Stimulated activated CD4-positive, alpha-beta T cell treated with anti-CD3 and anti-CD28 coated beads, TNF-alpha, amount 100 ng/mL, for 24 hours (primary cell): ENCODE results near the gene TIGD3.
A peak's percentile ranks its signal among the peaks of the same experiment; 100 is the strongest.

Experiments
- DNase-seq, 3 experiments: peaks; one replicate each; pipeline ENCODE4 v3.0.0-alpha.2; 2020; ENCODE audit warnings: low read depth in 3 of 3

The TIGD3 gene

GRCh38 chr11:65354265-65355012, at the start of gene TIGD3:
Gene TIGD3, plus strand, starts transcription at chr11:65354751. Its CDS starts 1,058 bp downstream, at chr11:65355809.
- peak; percentile 91 to 99 (median 94) for DNase-seq

GRCh38 chr11:65305501-65306268, 48.9 kb upstream of the TIGD3 start:
- no peak for DNase-seq

- DNase-seq = no peak
Observed at GRCh38 chr11:65307298-65308229, 47.0 kb upstream of the TIGD3 start.

GRCh38 chr11:65308281-65308891, 46.2 kb upstream of the TIGD3 start:
- DNase-seq = no peak

GRCh38 chr11:65309006-65309405, 45.5 kb upstream of the TIGD3 start:
- no peak for DNase-seq

GRCh38 chr11:65310215-65310614, 44.3 kb upstream of the TIGD3 start:
- no peak for DNase-seq

GRCh38 chr11:65310736-65311135, 43.8 kb upstream of the TIGD3 start:
- no peak for DNase-seq

- DNase-seq = no peak
Observed at GRCh38 chr11:65311170-65311678, 43.3 kb upstream of the TIGD3 start.

- DNase-seq = peak; percentile 53 to 78 (median 63)
Observed at GRCh38 chr11:65314501-65315203, 39.9 kb upstream of the TIGD3 start, which contains the start of gene CDC42EP2. Gene CDC42EP2, plus strand, starts transcription at chr11:65314866. Its CDS starts 6,033 bp downstream, at chr11:65320899.

- peak; percentile 55 to 79 (median 59) for DNase-seq
Observed at GRCh38 chr11:65315204-65315865, 39.2 kb upstream of the TIGD3 start.

GRCh38 chr11:65315866-65316226, 38.7 kb upstream of the TIGD3 start:
- DNase-seq = no peak

- DNase-seq = no peak
Observed at GRCh38 chr11:65316227-65317024, 38.1 kb upstream of the TIGD3 start.

- no peak for DNase-seq
Observed at GRCh38 chr11:65317025-65317786, 37.3 kb upstream of the TIGD3 start.

GRCh38 chr11:65320386-65321075, 34.0 kb upstream of the TIGD3 start:
- DNase-seq = no peak

GRCh38 chr11:65321076-65321475, 33.5 kb upstream of the TIGD3 start:
- no peak for DNase-seq

- no peak for DNase-seq
Observed at GRCh38 chr11:65321828-65322485, 32.6 kb upstream of the TIGD3 start.

- DNase-seq = no peak
Observed at GRCh38 chr11:65323813-65324212, 30.7 kb upstream of the TIGD3 start.
